Stimulated activated CD4-positive, alpha-beta T cell treated with anti-CD3 and anti-CD28 coated beads, TNF-alpha, amount 100 ng/mL, for 4 hours (primary cell): ENCODE data around the gene CEBPZOS.

Experiments used
- DNase-seq, 3 experiments: peaks; one replicate each; pipeline ENCODE4 v3.0.0-alpha.2; 2020; ENCODE audit warnings: low read depth in 3 of 3

CEBPZOS gene

GRCh38 chr2:37196320-37197195 is at the start of gene CEBPZOS:
Gene CEBPZOS (plus strand): TSS chr2:37196496. CDS start chr2:37199705, 3,209 bp downstream.
- DNase-seq: peak; percentile 81 to 89 (median 88)

DNA sequence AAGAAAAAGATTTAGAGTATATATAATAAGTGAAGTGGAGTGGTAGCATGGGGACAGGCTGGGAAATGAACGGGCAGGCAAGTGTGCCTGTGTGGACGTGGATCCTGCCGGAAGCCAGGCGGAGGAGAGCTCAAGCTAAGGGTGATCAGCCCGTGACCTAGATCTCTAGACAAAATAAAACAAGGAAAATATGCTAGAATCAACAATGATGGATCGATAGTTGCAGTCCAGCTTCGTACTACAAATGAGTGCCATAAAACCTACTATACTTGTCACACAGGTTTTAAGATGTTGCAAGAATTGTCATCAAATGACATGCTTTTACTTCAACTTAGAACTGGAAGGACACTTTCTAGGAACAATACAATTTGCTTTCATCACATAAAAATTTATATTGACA is 48.0 kb upstream of the CEBPZOS start:
- DNase-seq: no peak

DNA sequence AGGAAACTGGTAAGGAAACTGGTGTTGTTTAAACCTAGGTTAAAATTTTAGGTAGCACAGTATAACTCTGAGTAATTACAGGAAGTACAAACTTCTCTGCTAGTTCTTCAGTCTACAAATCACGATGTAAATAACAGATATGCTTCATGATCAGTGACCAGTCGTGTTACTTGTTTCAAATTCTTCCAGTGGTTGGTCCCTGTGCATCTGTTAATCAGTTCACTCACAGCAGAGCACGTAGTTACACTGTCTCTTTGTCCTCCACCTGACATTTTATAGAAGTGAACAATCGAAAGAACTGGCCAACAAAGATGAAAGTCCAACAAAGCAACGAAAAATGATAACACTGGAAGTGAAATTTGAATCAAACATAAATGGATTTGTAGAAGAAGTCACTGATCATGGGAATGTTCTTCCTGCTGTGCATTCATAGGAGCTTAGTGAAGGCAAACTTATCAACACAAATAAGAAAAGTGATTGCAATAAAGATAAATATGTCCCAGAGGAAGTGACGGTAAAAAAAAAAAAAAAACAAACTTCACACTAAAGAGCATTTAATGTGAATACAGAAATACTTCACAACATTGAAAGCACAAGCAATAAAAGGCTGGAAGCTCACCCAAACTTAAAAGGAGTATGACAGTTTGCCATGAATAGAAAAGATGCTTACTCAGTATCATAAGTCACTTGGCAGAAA is 46.5 kb upstream of the CEBPZOS start:
- DNase-seq: no peak

- no peak for DNase-seq
Observed at GRCh38 chr2:37153224-37153623, 43.1 kb upstream of the CEBPZOS start.

GRCh38 chr2:37154785-37155184 is 41.5 kb upstream of the CEBPZOS start:
- no peak for DNase-seq

- peak; percentile 9 to 21 (median 18) for DNase-seq
Observed at GRCh38 chr2:37156071-37156856, 40.0 kb upstream of the CEBPZOS start.

- DNase-seq: peak; percentile 43 to 74 (median 72)
Observed at GRCh38 chr2:37156857-37157714, 39.2 kb upstream of the CEBPZOS start, which contains the start of gene EIF2AK2. Gene EIF2AK2 (minus strand): TSS chr2:37156980. CDS start chr2:37147806, 9,174 bp downstream.

DNA sequence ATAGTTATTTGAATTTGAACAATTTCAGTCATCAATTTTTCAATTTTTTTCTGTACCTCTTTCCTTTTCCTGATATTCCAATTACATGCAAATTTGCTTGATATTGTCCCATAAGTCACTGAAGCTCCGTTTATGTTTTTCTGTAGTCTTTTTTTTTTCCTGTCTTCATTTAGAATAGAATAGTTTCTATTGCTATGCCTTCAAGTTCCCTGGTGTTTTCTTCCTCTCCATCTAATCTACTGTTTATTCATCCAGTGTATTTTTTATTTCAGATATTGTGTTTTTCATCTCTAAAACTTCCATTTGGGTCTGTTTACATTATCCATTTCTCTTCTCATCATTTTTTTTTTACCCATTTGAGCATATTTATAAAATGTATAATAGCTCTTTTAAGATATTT is 31.5 kb upstream of the CEBPZOS start:
- no peak for DNase-seq

- DNase-seq: no peak
Observed at GRCh38 chr2:37167636-37168180, 28.6 kb upstream of the CEBPZOS start.

GRCh38 chr2:37168217-37168981 is 27.9 kb upstream of the CEBPZOS start:
- DNase-seq: peak in 1 of 3 experiments; percentile 8

DNA sequence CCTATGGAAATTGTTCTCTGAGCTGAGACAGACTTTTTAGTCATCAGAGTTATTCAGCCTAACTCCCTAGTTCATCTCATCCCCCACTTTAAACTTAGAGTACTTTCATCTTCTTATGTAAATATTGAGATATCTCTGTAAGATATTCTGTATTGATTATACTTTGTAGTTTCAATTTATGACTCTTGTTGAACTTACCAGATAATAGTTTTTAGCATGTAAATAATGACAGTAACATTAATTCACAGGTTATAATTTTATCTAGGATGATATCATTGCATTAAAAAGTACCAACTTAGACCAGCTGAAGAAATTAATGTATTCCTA is 24.7 kb upstream of the CEBPZOS start:
- no peak for DNase-seq

- DNase-seq: no peak
Observed at GRCh38 chr2:37173741-37174140, 22.6 kb upstream of the CEBPZOS start.

DNA sequence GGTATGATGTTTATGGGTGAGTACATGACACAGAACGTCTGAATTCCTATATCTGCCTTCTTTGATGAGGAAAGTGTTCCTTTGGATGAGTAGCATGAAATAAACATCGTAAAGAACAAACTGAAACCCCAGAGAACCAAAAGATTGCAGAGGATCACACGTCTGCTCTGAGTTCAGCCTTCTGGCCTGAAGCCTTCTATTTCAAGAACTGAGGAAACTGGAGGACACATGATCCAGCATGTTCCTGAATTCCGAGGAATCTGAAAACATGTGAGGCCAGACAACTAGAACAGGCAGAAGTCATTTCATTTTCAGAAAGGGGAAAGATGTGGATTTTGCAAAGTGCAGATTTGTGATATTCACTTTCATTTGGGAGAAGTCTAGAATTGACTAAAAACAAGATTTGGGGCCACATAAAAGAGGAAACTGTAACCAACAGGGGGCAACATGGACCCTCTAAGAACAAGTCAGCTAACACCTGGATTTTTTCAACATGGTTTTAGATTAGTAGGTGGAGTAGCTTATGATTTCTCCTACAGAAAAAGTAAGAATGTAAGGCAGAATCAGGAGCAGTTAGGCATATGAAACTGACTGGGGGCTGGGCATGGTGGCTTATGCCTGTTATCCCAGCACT is 16.2 kb upstream of the CEBPZOS start:
- DNase-seq: no peak

GRCh38 chr2:37180640-37181039 is 15.7 kb upstream of the CEBPZOS start:
- DNase-seq: no peak

- no peak for DNase-seq
Observed at GRCh38 chr2:37181726-37182684, 14.3 kb upstream of the CEBPZOS start.

GRCh38 chr2:37188570-37188969 is 7.7 kb upstream of the CEBPZOS start, which contains the start of gene SULT6B1:
Gene SULT6B1 (minus strand): TSS chr2:37188670. CDS start chr2:37188640, 30 bp downstream.
- DNase-seq: no peak

- no peak for DNase-seq
Observed at GRCh38 chr2:37189452-37190153, 6.7 kb upstream of the CEBPZOS start.

DNA sequence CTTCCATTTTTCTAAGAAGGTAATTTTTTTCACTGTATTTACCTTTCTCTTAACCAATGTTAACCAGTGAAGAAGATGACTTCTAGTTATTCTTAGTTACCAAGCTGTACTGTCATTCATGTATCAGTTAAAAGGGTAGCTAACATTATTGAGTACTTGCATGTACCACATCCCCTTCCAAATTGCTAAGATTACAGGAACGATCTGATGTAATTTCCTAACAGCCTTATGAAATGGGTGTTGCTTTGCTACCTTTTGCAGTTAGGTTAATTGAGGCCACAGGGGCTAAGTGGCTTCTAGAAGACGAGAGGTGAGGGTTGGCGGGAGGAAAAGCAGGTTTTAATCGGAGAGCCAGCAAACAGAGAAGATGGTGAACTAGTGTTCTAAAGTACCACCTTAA is 6.0 kb upstream of the CEBPZOS start:
- no peak for DNase-seq
